HG03378 (cell line): Measurements from ENCODE around the gene MFN2.
"Not testable (repeated sequence)": the region's sequence is repeated elsewhere in the genome, so short reads cannot be mapped to it uniquely, and the experiment has no call there.

Experiments
- ATAC-seq: cut with Tn5 transposase; IDR thresholded peaks from one replicate; pipeline ENCODE4 v1.9.1; 2021; ENCODE audit warnings: mild to moderate bottlenecking, moderate library complexity; ENCODE audit not compliant: unreplicated experiment

Gene MFN2

GRCh38 chr1:11997081-11997850 is 17.0 kb downstream of the MFN2 start:
- no peak for ATAC-seq

- ATAC-seq, result no peak
These were observed 18.4 kb downstream of the MFN2 start for GRCh38 chr1:11998636-11999035.

DNA sequence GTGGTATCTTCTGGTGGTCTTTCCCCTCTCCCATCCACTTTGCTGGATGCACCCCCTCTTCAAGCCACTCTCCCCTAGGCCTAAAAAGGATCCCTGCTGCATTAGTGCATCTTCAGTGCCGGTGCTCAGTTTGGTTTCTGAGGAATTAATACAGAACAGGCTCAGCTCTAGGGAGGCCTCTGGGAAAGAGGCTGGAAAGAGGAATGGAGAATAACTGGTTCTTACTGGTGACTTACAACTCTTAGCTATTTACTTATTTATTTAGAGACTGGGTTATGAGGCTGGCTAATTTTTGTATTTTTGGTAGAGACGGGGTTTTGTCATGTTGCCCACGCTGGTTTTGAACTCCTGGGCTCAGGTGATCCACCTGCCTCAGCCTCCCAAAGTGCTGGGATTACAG is 19.0 kb downstream of the MFN2 start:
- ATAC-seq, result no peak

DNA sequence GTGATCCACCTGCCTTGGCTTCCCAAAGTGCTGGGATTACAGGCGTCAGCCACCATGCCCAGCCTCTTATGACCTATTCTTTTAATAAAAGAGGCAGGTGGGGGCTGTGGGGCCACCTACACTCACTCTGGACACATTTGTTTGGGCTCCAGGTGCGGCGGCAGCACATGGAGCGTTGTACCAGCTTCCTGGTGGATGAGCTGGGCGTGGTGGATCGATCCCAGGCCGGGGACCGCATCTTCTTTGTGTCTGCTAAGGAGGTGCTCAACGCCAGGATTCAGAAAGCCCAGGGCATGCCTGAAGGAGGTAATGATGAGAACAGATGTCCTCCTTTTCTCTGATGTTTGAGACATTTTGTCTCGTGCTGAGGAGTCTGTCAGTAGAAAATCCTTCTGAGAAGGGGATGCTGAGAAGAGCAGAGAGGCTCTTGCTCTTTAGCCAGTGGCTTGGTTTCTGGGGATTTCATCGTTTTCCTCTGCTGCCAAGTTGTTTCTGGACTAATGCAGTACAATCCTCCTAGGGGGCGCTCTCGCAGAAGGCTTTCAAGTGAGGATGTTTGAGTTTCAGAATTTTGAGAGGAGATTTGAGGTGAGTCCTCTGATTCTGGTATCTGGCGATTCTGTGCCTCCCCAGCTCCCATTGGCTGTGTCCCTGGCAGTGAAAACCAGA is 21.1 kb downstream of the MFN2 start:
- no peak for ATAC-seq

DNA sequence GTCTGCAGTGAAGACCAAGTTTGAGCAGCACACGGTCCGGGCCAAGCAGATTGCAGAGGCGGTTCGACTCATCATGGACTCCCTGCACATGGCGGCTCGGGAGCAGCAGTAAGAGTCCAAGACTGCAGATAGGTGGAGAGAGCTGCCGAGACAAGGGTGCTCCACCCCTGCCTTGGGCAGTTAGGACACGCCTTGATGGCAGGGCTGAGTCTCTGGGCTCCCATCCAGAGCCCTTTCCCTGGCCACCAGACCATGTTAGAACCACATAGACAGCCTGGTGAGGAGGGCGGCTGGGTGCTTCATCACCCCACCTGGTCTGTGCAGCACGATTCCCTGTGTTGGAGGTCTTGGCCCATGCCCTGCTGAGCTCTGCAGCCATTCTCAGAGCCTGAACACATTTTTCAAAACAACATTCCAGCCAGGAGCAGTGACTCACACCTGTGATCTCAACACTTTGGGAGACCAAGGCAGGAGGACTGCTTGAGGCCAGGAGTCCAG is 21.8 kb downstream of the MFN2 start:
- ATAC-seq, result no peak

DNA sequence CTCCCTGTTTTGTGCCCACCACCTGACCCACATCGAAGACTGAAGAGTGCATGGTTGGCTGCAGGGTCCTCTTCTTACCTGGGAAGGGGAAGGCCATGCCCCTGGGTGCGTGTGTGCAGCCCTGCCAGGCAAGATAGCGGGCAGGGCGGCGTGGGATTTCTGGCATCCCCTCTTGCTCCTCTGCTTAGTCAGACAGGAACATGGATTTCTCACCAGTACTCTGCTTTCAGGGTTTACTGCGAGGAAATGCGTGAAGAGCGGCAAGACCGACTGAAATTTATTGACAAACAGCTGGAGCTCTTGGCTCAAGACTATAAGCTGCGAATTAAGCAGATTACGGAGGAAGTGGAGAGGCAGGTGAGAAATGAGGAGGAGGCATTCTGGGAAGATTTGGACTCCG is 23.5 kb downstream of the MFN2 start:
- ATAC-seq, result no peak

DNA sequence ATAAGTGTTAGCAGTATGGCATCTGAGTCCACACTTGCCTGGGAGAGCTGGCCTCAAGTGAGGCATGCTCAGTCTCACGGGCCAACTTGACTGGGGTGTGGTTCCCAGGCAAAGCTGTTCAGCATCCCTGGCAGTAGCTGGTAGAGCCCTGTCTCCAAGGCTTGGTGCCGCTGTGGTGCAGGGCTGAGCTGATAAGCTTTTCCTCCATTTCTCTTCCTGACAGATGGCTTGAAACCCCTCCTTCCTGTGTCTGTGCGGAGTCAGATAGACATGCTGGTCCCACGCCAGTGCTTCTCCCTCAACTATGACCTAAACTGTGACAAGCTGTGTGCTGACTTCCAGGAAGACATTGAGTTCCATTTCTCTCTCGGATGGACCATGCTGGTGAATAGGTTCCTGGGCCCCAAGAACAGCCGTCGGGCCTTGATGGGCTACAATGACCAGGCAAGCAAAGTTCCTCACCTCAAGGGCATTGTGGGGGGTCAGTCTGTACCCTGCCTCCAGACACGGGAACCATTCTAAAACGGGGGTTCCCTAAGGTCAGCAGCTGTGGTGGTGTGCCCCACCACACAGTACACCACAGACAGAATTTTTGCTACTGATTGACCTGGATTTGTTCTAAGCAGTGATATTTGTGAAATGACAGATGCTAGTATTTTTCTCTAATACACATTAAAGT is 25.4 kb downstream of the MFN2 start:
- ATAC-seq, result no peak

- no peak for ATAC-seq
These were observed 26.1 kb downstream of the MFN2 start for GRCh38 chr1:12006167-12006921.

DNA sequence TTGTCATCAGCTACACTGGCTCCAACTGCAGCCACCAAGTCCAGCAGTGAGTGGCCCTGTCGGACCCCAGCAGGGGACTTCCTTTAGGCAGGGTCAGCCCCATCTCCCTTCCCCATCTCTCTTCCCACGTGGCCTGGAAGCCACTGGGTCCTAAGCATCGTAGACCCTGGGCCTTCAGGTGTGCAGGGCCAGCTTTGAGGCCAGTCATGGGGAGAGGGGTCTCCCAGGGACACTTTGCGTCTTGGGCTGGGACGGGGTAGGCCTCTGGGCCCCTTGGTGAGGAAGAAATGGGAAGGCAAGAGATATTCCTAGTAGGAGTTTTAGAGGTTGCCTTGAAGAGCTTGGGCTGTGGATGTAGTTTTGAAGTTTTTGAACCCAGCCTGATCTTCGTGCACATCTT is 27.0 kb downstream of the MFN2 start:
- no peak for ATAC-seq

DNA sequence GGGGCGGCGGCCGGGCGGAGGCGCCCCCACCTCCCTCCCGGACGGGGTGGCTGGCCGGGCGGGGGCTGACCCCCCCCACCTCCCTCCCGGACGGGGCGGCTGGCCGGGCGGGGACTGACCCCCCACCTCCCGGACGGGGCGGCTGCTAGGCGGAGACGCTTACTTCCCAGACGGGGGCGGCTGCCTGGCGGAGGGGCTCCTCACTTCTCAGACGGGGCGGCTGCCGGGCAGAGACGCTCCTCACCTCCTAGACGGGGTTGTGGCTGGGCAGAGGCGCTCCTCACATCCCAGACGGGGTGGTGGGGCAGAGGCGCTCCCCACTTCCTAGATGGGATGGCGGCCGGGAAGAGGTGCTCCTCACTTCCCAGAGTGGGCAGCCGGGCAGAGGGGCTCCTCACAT is 28.1 kb downstream of the MFN2 start:
- ATAC-seq, result not testable (repeated sequence)

GRCh38 chr1:12009318-12009947 is 29.2 kb downstream of the MFN2 start:
- no peak for ATAC-seq

- ATAC-seq, result no peak
These were observed 30.7 kb downstream of the MFN2 start for GRCh38 chr1:12010746-12011570.

- ATAC-seq, result no peak
These were observed 31.8 kb downstream of the MFN2 start for GRCh38 chr1:12011998-12012397.

GRCh38 chr1:12012560-12013316 is 32.5 kb downstream of the MFN2 start:
- ATAC-seq, result no peak

GRCh38 chr1:12014141-12014991 is 34.1 kb downstream of the MFN2 start:
- ATAC-seq, result no peak

DNA sequence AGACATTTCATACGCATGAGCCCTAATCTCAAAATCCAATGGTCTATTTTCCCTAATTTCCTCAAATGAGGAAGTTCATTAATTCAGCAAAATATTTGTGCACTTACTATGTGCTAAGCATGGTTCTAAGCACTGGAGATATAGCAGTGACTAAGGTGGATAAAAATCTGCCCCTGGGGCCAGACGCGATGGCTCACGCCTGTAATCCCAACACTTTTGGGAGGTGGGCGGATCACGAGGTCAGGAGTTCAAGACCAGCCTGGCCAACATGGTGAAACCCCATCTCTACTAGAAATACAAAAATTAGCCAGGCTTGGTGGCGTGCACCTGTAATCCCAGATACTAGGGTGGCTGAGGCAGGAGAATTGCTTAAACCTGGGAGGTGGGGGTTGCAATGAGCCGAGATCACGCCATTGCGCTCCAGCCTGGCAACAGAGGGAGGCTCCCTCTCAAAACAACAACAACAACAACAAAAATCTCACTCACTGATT is 34.8 kb downstream of the MFN2 start:
- no peak for ATAC-seq

DNA sequence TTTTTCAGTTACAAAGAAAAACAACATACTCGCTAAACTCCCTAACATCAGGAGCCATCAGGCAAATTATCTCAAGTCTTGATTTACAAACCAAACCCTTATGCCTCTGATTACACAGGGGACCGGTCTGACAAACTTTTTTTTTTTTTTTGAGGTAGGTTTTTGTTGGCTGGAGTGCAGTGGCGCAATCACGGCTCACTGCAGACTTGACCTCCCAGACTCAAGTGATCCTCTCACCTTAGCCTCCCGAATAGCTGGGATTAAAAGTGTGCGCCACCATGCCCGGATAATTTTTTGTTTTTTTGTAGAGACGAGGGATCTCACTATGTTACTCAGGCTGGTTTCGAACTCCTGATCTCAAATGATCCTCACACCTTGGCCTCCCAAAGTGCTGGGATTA is 35.3 kb downstream of the MFN2 start:
- no peak for ATAC-seq

DNA sequence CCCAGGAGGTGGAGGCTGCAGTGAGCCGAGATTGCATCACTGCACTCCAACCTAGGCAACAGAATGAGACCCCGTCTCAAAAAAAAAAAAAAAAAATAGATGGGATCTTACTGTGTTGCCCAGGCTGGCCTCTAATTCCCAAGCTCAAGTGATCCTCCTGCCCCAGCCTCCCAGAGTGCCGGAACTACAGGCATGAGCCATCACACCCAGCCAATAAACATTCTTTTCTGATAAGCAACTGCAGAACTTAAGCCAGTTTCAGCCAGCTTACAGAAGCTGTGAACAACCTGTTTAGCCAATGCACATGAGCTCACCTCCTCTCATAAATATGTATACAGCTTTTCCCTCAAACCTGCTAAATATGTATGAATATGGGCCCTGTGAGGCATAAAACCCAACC is 35.9 kb downstream of the MFN2 start:
- no peak for ATAC-seq
